Thoracic aorta (tissue), 2 donors: Measurements from ENCODE around the gene PLA2G3. TPM values are rescaled to one million over a fixed set of nuclear protein-coding genes. Genes with fewer than 3 reads are reported as not detected.
A peak's percentile ranks its signal among the peaks of the same experiment; 100 is the strongest.

Source experiments
- ATAC-seq: fragments of 150-250 bp; one replicate; pipeline ENCODE4 v1.8.0; 2017; ENCODE audit warnings: low read depth; ENCODE audit not compliant: insufficient number of reproducible peaks, low FRiP score
- DNase-seq: peaks from one replicate; pipeline ENCODE4 v3.0.0-alpha.2; 2020; ENCODE audit warnings: low spot score
- H3K27ac ChIP-seq, 2 donors: fragments of 200-600 bp; sonication (generic); 1 replicate in 1 of 2; 2 replicates in 1 of 2; pipeline ENCODE4 v1.5.1; 2016; ENCODE audit warnings: mild to moderate bottlenecking in 2 of 2, moderate library complexity in 2 of 2
- H3K27me3 ChIP-seq: fragments of 200-600 bp; sonication (generic); replicated peaks from 2 replicates; pipeline ENCODE4 v1.6.0; 2016; ENCODE audit warnings: mild to moderate bottlenecking; ENCODE audit not compliant: insufficient read depth
- H3K36me3 ChIP-seq: fragments of 200-600 bp; sonication (generic); one replicate; pipeline ENCODE4 v1.5.1; 2016
- H3K4me1 ChIP-seq, 2 donors: fragments of 200-600 bp; sonication (generic); 1 replicate in 1 of 2; 2 replicates in 1 of 2; pipeline versions ENCODE4 v1.5.1 to v1.6.0; 2016; ENCODE audit warnings: low read depth in 2 of 2, mild to moderate bottlenecking in 1 of 2; ENCODE audit not compliant: control insufficient read depth in 1 of 2
- H3K4me3 ChIP-seq: fragments of 200-600 bp; sonication (generic); 2 replicates; pipeline ENCODE4 v1.5.1; 2016; ENCODE audit warnings: mild to moderate bottlenecking
- H3K9me3 ChIP-seq: fragments of 200-600 bp; sonication (generic); 2 replicates; pipeline ENCODE4 v1.5.1; 2016
- CTCF ChIP-seq: fragments of 200-600 bp; sonication (generic); IDR thresholded peaks from one replicate; pipeline ENCODE4 v1.5.1; 2019; ENCODE audit warnings: antibody characterized with exemption
- total RNA-seq, 2 donors: library from RNA; depleted of rRNA; stranded (reverse); fragments of >200 nt; gene quantifications; one replicate each; pipeline versions ENCODE4 v1.1.0 to v1.2.3, GENCODE V29; 2016

Gene PLA2G3
- total RNA-seq, 2 donors from 2014 or later, result not detected

- H3K4me3 ChIP-seq, result peak overlapping the region; percentile 94
- ATAC-seq (no peak), DNase-seq (no peak)
- peak; percentile 36 for TF ChIP-seq CTCF
- H3K36me3 ChIP-seq, result peaks cover 2% of the 10 kb centered on the region
- peaks cover 37 to 58% of the 10 kb centered on the region in 2 donors for H3K4me1 ChIP-seq
- H3K9me3 ChIP-seq, result no peaks in the 10 kb centered on the region
- no peaks in the 10 kb centered on the region for H3K27me3 ChIP-seq
- H3K27ac ChIP-seq, result peak overlapping the region; percentile 99
Measured at GRCh38 chr22:31106001-31106571, 34.2 kb downstream of the PLA2G3 start.

- Histone ChIP-seq H3K27me3 (no peaks in the 10 kb centered on the region), H3K9me3 (no peaks in the 10 kb centered on the region), H3K4me3 (peak overlapping the region; percentile 94), H3K27ac (peak overlapping the region; percentile 99), H3K4me1 (peaks cover 44 to 65% of the 10 kb centered on the region in 2 donors), H3K36me3 (peaks cover 9% of the 10 kb centered on the region)
- ATAC-seq, result no peak
- no peak for TF ChIP-seq CTCF
- DNase-seq, result no peak
Measured at GRCh38 chr22:31105282-31105929, 34.9 kb downstream of the PLA2G3 start.

GRCh38 chr22:31104869-31105268 lies 35.4 kb downstream of the PLA2G3 start:
- Histone ChIP-seq H3K27ac (peak overlapping the region; percentile 99), H3K27me3 (no peaks in the 10 kb centered on the region), H3K9me3 (no peaks in the 10 kb centered on the region), H3K4me1 (peaks cover 45 to 70% of the 10 kb centered on the region in 2 donors), H3K36me3 (peaks cover 14% of the 10 kb centered on the region), H3K4me3 (peak overlapping the region; percentile 94)
- ATAC-seq (no peak), DNase-seq (no peak)
- TF ChIP-seq CTCF, result peak; percentile 22

GRCh38 chr22:31103899-31104694 lies 36.2 kb downstream of the PLA2G3 start:
- Histone ChIP-seq H3K27ac (peak overlapping the region; percentile 99), H3K4me3 (peak overlapping the region; percentile 94), H3K36me3 (peaks cover 22% of the 10 kb centered on the region), H3K27me3 (no peaks in the 10 kb centered on the region), H3K9me3 (no peaks in the 10 kb centered on the region), H3K4me1 (peaks cover 48 to 78% of the 10 kb centered on the region in 2 donors)
- DNase-seq, result no peak
- no peak for ATAC-seq
- no peak for TF ChIP-seq CTCF

- Histone ChIP-seq H3K27ac (peak overlapping the region; percentile 99), H3K9me3 (no peaks in the 10 kb centered on the region), H3K4me1 (peaks cover 51 to 83% of the 10 kb centered on the region in 2 donors), H3K27me3 (no peaks in the 10 kb centered on the region), H3K4me3 (no peak overlapping the region), H3K36me3 (peaks cover 29% of the 10 kb centered on the region)
- no peak for TF ChIP-seq CTCF
- DNase-seq, result no peak
- ATAC-seq, result no peak
Measured at GRCh38 chr22:31103111-31103510, 37.2 kb downstream of the PLA2G3 start.
